Measurements from ENCODE around the gene HAUS7. TPM values are rescaled to one million over a fixed set of nuclear protein-coding genes. Genes with fewer than 3 reads are reported as not detected.

The HAUS7 gene
- total and polyA plus RNA-seq, 2 experiments from 2014 or later = 59.8 to 77.9 TPM

DNA sequence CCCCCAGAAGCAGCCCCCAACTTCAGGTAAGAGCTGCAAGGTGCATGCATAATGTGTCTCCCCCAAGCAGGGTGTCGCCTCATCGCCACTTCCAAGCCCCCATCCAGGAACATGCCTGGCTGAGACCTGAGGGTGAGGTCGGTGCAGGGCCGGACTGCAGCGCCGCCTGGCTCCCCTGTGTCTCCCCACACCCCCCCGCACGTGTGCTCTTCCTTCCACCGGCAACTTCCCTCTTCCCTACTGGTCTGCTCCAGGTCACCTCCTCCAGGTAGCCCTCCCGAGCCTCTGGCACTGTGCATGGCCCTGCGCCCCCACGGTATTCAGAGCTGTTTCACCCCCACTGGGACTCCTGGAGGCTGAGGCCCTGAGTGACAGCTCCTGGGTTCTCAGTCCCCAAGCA lies 22.2 kb upstream of the HAUS7 start:
- DNase-seq (ENCODE audit: low spot score) (no peak), ATAC-seq (no peak)
- Histone ChIP-seq H3K9me2 (ENCODE audit: insufficient read depth) (no peaks in the 10 kb centered on the region), H2AFZ (no peak overlapping the region), H3K4me3 (no peak overlapping the region), H4K20me1 (replicated peaks; ENCODE audit: insufficient read depth) (no peaks in the 10 kb centered on the region), H3K27ac (ENCODE audit: low read depth) (no peak overlapping the region), H3K4me1 (ENCODE audit: insufficient read depth) (no peaks in the 10 kb centered on the region), H3K27me3 (ENCODE audit: insufficient read depth) (no peaks in the 10 kb centered on the region), H3K4me2 (no peak overlapping the region), H3K36me3 (ENCODE audit: insufficient read depth) (no peaks in the 10 kb centered on the region), H3K79me2 (replicated peaks; ENCODE audit: insufficient read depth) (no peaks in the 10 kb centered on the region), H3F3A (replicated peaks; ENCODE audit: low read depth) (no peaks in the 10 kb centered on the region)
- H3K36me3 Mint-ChIP-seq (ENCODE audit: low read depth) = no peaks in the 10 kb centered on the region
- no peak overlapping the region for H3K27ac Mint-ChIP-seq
- no peak for TF ChIP-seq NANOG (IDR thresholded peaks at IDR 0.05; ENCODE audit: borderline replicate concordance)
- TF ChIP-seq, protein P1, sequence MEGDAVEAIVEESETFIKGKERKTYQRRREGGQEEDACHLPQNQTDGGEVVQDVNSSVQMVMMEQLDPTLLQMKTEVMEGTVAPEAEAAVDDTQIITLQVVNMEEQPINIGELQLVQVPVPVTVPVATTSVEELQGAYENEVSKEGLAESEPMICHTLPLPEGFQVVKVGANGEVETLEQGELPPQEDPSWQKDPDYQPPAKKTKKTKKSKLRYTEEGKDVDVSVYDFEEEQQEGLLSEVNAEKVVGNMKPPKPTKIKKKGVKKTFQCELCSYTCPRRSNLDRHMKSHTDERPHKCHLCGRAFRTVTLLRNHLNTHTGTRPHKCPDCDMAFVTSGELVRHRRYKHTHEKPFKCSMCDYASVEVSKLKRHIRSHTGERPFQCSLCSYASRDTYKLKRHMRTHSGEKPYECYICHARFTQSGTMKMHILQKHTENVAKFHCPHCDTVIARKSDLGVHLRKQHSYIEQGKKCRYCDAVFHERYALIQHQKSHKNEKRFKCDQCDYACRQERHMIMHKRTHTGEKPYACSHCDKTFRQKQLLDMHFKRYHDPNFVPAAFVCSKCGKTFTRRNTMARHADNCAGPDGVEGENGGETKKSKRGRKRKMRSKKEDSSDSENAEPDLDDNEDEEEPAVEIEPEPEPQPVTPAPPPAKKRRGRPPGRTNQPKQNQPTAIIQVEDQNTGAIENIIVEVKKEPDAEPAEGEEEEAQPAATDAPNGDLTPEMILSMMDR (conservative IDR thresholded peaks at IDR 0.05; ENCODE audit: low read depth in 2 of 2) = 0 out of 4 replicates have a peak, but pooled peaks of 1 of the 2 experiments have one; percentile 3
- TF ChIP-seq JUNB (IDR thresholded peaks at IDR 0.05; ENCODE audit: unreplicated experiment) = no peak
- no peak for TF ChIP-seq ZNF114 (CRISPR knock-in tag; IDR thresholded peaks at IDR 0.05)
- no peak for TF ChIP-seq EZH2phosphoT487 (IDR thresholded peaks at IDR 0.05; ENCODE audit: unreplicated experiment)
- H3K9me3 Mint-ChIP-seq = no peaks in the 10 kb centered on the region
- peaks cover 5% of the 10 kb centered on the region for H3K4me1 Mint-ChIP-seq
- peaks cover 4% of the 10 kb centered on the region for H3K27me3 Mint-ChIP-seq (ENCODE audit: insufficient read depth, low read depth, poor library complexity)
- H3K4me3 Mint-ChIP-seq = no peak overlapping the region

DNA sequence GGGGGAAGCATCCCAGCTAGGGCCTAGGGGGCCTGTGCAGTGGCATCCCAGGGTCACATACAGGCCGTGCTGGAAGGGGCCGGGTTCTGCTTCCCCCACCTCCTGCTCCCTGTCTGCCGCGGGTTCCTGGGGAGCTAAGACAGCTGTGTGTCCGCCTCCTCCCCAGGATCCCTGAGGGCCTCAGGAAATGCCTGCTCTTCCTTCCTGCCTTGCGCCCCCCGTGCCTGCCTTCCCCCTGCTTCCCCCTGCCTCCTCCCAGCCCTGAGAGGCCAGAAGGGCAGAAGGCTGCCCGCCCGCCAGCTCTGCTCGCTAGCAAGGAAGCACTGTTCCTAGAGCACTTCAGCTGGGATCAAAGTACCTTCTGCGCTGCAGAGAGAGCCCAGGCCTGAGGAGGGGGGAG lies 21.5 kb upstream of the HAUS7 start:
- Histone ChIP-seq H3K4me2 (no peak overlapping the region), H3K79me2 (replicated peaks; ENCODE audit: insufficient read depth) (no peaks in the 10 kb centered on the region), H3K4me3 (no peak overlapping the region), H3K4me1 (ENCODE audit: insufficient read depth) (no peaks in the 10 kb centered on the region), H3K36me3 (ENCODE audit: insufficient read depth) (no peaks in the 10 kb centered on the region), H3K27me3 (ENCODE audit: insufficient read depth) (no peaks in the 10 kb centered on the region), H3F3A (replicated peaks; ENCODE audit: low read depth) (no peaks in the 10 kb centered on the region), H2AFZ (no peak overlapping the region), H4K20me1 (replicated peaks; ENCODE audit: insufficient read depth) (no peaks in the 10 kb centered on the region), H3K9me2 (ENCODE audit: insufficient read depth) (no peaks in the 10 kb centered on the region), H3K27ac (ENCODE audit: low read depth) (no peak overlapping the region)
- H3K9me3 Mint-ChIP-seq = no peaks in the 10 kb centered on the region
- no peak for ATAC-seq
- peaks cover 4% of the 10 kb centered on the region for H3K27me3 Mint-ChIP-seq (ENCODE audit: insufficient read depth, low read depth, poor library complexity)
- no peaks in the 10 kb centered on the region for H3K36me3 Mint-ChIP-seq (ENCODE audit: low read depth)
- DNase-seq (ENCODE audit: low spot score) = no peak
- H3K4me3 Mint-ChIP-seq = no peak overlapping the region
- H3K4me1 Mint-ChIP-seq = peaks cover 5% of the 10 kb centered on the region
- TF ChIP-seq ZNF331 (CRISPR knock-in tag; IDR thresholded peaks at IDR 0.05; ENCODE audit: low read depth) (no peak), EZH2 (IDR thresholded peaks at IDR 0.05; ENCODE audit: low read depth, unreplicated experiment) (no peak)
- no peak overlapping the region for H3K27ac Mint-ChIP-seq

DNA sequence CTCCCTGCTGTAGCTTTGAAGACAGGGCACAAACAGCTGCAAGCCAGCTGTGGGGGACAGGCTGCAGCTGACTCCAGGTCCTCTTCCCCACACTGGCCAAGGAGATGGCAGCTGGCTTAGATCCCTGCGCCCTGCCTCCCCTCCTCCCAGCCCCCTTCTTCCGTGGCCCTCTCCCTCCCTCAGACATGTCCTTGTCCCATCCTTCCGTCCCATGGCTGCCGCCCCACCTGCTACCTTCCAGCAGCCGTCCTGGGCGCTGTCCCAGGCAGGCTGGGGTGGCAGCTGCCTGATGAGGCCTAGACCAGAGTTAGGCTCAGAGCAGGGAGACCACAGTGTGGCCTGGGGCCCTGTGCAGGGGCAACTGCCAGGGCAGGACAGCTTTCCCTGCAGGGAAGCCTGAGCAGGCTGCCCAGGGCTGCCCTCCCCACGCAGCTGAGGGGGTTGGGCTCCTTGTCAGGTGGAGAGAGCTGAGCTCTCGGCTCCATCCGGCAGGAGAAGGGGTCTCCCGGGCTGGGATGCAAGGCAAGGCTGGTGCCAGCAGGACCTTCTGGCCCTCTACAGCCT lies 21.1 kb upstream of the HAUS7 start:
- DNase-seq (ENCODE audit: low spot score) (no peak), ATAC-seq (no peak)
- no peaks in the 10 kb centered on the region for H3K36me3 Mint-ChIP-seq (ENCODE audit: low read depth)
- Histone ChIP-seq H4K20me1 (replicated peaks; ENCODE audit: insufficient read depth) (no peaks in the 10 kb centered on the region), H3K4me3 (no peak overlapping the region), H3F3A (replicated peaks; ENCODE audit: low read depth) (no peaks in the 10 kb centered on the region), H2AFZ (no peak overlapping the region), H3K4me2 (no peak overlapping the region), H3K79me2 (replicated peaks; ENCODE audit: insufficient read depth) (no peaks in the 10 kb centered on the region), H3K27ac (ENCODE audit: low read depth) (no peak overlapping the region), H3K36me3 (ENCODE audit: insufficient read depth) (no peaks in the 10 kb centered on the region), H3K9me2 (ENCODE audit: insufficient read depth) (no peaks in the 10 kb centered on the region), H3K4me1 (ENCODE audit: insufficient read depth) (no peaks in the 10 kb centered on the region), H3K27me3 (ENCODE audit: insufficient read depth) (no peaks in the 10 kb centered on the region)
- peaks cover 4% of the 10 kb centered on the region for H3K27me3 Mint-ChIP-seq (ENCODE audit: insufficient read depth, low read depth, poor library complexity)
- peaks cover 5% of the 10 kb centered on the region for H3K4me1 Mint-ChIP-seq
- no peak overlapping the region for H3K27ac Mint-ChIP-seq
- no peaks in the 10 kb centered on the region for H3K9me3 Mint-ChIP-seq
- H3K4me3 Mint-ChIP-seq = no peak overlapping the region
- TF ChIP-seq, protein P1 (conservative IDR thresholded peaks at IDR 0.05; ENCODE audit: low read depth in 2 of 2) = no peak
- TF ChIP-seq EZH2 (IDR thresholded peaks at IDR 0.05; ENCODE audit: low read depth, unreplicated experiment) (no peak), JUNB (IDR thresholded peaks at IDR 0.05; ENCODE audit: unreplicated experiment) (no peak)

Data from GM23338 (cell line).